Activated T-cell treated with anti-CD3 and anti-CD28 coated beads, Interleukin-2, amount 50 U/mL, for 24 hours (primary cell): Measurements from ENCODE around the gene KCNJ15.
A peak's percentile ranks its signal among the peaks of the same experiment; 100 is the strongest.
"Not testable (repeated sequence)": the region's sequence is repeated elsewhere in the genome, so short reads cannot be mapped to it uniquely, and the experiment has no call there.

Experiments used
- DNase-seq: peaks from one replicate; pipeline ENCODE4 v3.0.0-alpha.2; 2020
- H3K27ac Mint-ChIP-seq: 2 replicates; pipeline ENCODE4 v1.8.0; 2020; ENCODE audit warnings: mild to moderate bottlenecking, mixed read lengths
- H3K27me3 Mint-ChIP-seq: 2 replicates; pipeline ENCODE4 v1.8.0; 2020; ENCODE audit warnings: mixed read lengths
- H3K36me3 Mint-ChIP-seq: 2 replicates; pipeline ENCODE4 v1.8.0; 2020; ENCODE audit warnings: low read depth, mixed read lengths
- H3K4me1 Mint-ChIP-seq: 2 replicates; pipeline ENCODE4 v1.8.0; 2020; ENCODE audit warnings: low read depth, mixed read lengths
- H3K4me3 Mint-ChIP-seq: 2 replicates; pipeline ENCODE4 v1.8.0; 2020; ENCODE audit warnings: mild to moderate bottlenecking, moderate library complexity, mixed read lengths
- H3K9me3 Mint-ChIP-seq: 2 replicates; pipeline ENCODE4 v1.8.0; 2020; ENCODE audit warnings: mixed read lengths

Gene KCNJ15

GRCh38 chr21:38256599-38257302, at the start of gene KCNJ15:
TSS of gene KCNJ15 (plus strand) at chr21:38256991. CDS start at chr21:38299262, 42,271 bp downstream.
- no peaks in the 10 kb centered on the region for H3K36me3 Mint-ChIP-seq
- peaks cover 1% of the 10 kb centered on the region for H3K4me1 Mint-ChIP-seq
- no peaks in the 10 kb centered on the region for H3K9me3 Mint-ChIP-seq
- no peak within 1 kb of the TSS for H3K27ac Mint-ChIP-seq
- peaks cover 28% of the 10 kb centered on the region for H3K27me3 Mint-ChIP-seq
- no peak for DNase-seq
- H3K4me3 Mint-ChIP-seq = no peak within 1 kb of the TSS

- Mint-ChIP-seq H3K4me1 (peaks cover 3% of the 10 kb centered on the region), H3K36me3 (no peaks in the 10 kb centered on the region), H3K9me3 (no peaks in the 10 kb centered on the region), H3K27me3 (peaks cover 63% of the 10 kb centered on the region), H3K27ac (no peak overlapping the region), H3K4me3 (no peak overlapping the region)
- no peak for DNase-seq
Measured at GRCh38 chr21:38208118-38208517, 48.7 kb upstream of the KCNJ15 start.

- no peak for DNase-seq
- peaks cover 3% of the 10 kb centered on the region for H3K4me1 Mint-ChIP-seq
- peaks cover 47% of the 10 kb centered on the region for H3K27me3 Mint-ChIP-seq
- H3K4me3 Mint-ChIP-seq = no peak overlapping the region
- H3K9me3 Mint-ChIP-seq = no peaks in the 10 kb centered on the region
- H3K27ac Mint-ChIP-seq = no peak overlapping the region
- no peaks in the 10 kb centered on the region for H3K36me3 Mint-ChIP-seq
Measured at GRCh38 chr21:38211321-38211720, 45.5 kb upstream of the KCNJ15 start.

GRCh38 chr21:38212706-38213105, 44.1 kb upstream of the KCNJ15 start:
- Mint-ChIP-seq H3K27ac (no peak overlapping the region), H3K27me3 (peaks cover 38% of the 10 kb centered on the region), H3K4me3 (no peak overlapping the region), H3K9me3 (no peaks in the 10 kb centered on the region), H3K4me1 (peaks cover 3% of the 10 kb centered on the region), H3K36me3 (no peaks in the 10 kb centered on the region)
- DNase-seq = no peak

GRCh38 chr21:38219049-38219628, 37.7 kb upstream of the KCNJ15 start:
- peak; percentile 47 for DNase-seq
- Mint-ChIP-seq H3K4me3 (no peak overlapping the region), H3K27ac (no peak overlapping the region), H3K9me3 (peaks cover 18% of the 10 kb centered on the region), H3K36me3 (no peaks in the 10 kb centered on the region), H3K27me3 (no peaks in the 10 kb centered on the region), H3K4me1 (peaks cover 10% of the 10 kb centered on the region)

- H3K27ac Mint-ChIP-seq = no peak overlapping the region
- H3K27me3 Mint-ChIP-seq = no peaks in the 10 kb centered on the region
Measured at GRCh38 chr21:38220270-38220737, 36.5 kb upstream of the KCNJ15 start.

GRCh38 chr21:38221594-38221993, 35.2 kb upstream of the KCNJ15 start:
- Mint-ChIP-seq H3K27ac (no peak overlapping the region), H3K4me1 (peaks cover 10% of the 10 kb centered on the region), H3K4me3 (no peak overlapping the region), H3K9me3 (peaks cover 36% of the 10 kb centered on the region), H3K27me3 (no peaks in the 10 kb centered on the region), H3K36me3 (no peaks in the 10 kb centered on the region)
- no peak for DNase-seq

More at GRCh38 chr21:38220270-38220737, 36.5 kb upstream of the KCNJ15 start:
- H3K4me3 Mint-ChIP-seq = no peak overlapping the region
- peaks cover 26% of the 10 kb centered on the region for H3K9me3 Mint-ChIP-seq
- DNase-seq = no peak
- H3K4me1 Mint-ChIP-seq = peaks cover 10% of the 10 kb centered on the region
- no peaks in the 10 kb centered on the region for H3K36me3 Mint-ChIP-seq

- peaks cover 58% of the 10 kb centered on the region for H3K9me3 Mint-ChIP-seq
- no peak overlapping the region for H3K4me3 Mint-ChIP-seq
- H3K27ac Mint-ChIP-seq = no peak overlapping the region
- H3K27me3 Mint-ChIP-seq = no peaks in the 10 kb centered on the region
- no peak for DNase-seq
- no peaks in the 10 kb centered on the region for H3K36me3 Mint-ChIP-seq
- peaks cover 9% of the 10 kb centered on the region for H3K4me1 Mint-ChIP-seq
Measured at GRCh38 chr21:38223893-38224540, 32.8 kb upstream of the KCNJ15 start.

GRCh38 chr21:38227401-38227800, 29.4 kb upstream of the KCNJ15 start:
- Mint-ChIP-seq H3K9me3 (peaks cover 75% of the 10 kb centered on the region), H3K36me3 (no peaks in the 10 kb centered on the region), H3K27me3 (no peaks in the 10 kb centered on the region), H3K4me1 (no peaks in the 10 kb centered on the region), H3K4me3 (no peak overlapping the region), H3K27ac (no peak overlapping the region)
- no peak for DNase-seq

GRCh38 chr21:38228115-38228514, 28.7 kb upstream of the KCNJ15 start:
- Mint-ChIP-seq H3K4me1 (no peaks in the 10 kb centered on the region), H3K36me3 (no peaks in the 10 kb centered on the region), H3K27ac (no peak overlapping the region), H3K9me3 (peaks cover 72% of the 10 kb centered on the region), H3K27me3 (no peaks in the 10 kb centered on the region), H3K4me3 (no peak overlapping the region)
- DNase-seq = no peak

GRCh38 chr21:38228537-38228936, 28.3 kb upstream of the KCNJ15 start:
- Mint-ChIP-seq H3K4me1 (no peaks in the 10 kb centered on the region), H3K27me3 (no peaks in the 10 kb centered on the region), H3K27ac (no peak overlapping the region), H3K4me3 (no peak overlapping the region), H3K9me3 (peaks cover 71% of the 10 kb centered on the region), H3K36me3 (no peaks in the 10 kb centered on the region)
- DNase-seq = no peak

- H3K9me3 Mint-ChIP-seq = peaks cover 64% of the 10 kb centered on the region
- no peak for DNase-seq
- H3K4me3 Mint-ChIP-seq = no peak overlapping the region
- no peak overlapping the region for H3K27ac Mint-ChIP-seq
- no peaks in the 10 kb centered on the region for H3K4me1 Mint-ChIP-seq
- H3K36me3 Mint-ChIP-seq = no peaks in the 10 kb centered on the region
- H3K27me3 Mint-ChIP-seq = no peaks in the 10 kb centered on the region
Measured at GRCh38 chr21:38229260-38229877, 27.4 kb upstream of the KCNJ15 start.

GRCh38 chr21:38234395-38235142, 22.2 kb upstream of the KCNJ15 start:
- H3K36me3 Mint-ChIP-seq = no peaks in the 10 kb centered on the region
- no peak overlapping the region for H3K4me3 Mint-ChIP-seq
- H3K4me1 Mint-ChIP-seq = no peaks in the 10 kb centered on the region
- H3K9me3 Mint-ChIP-seq = peaks cover 20% of the 10 kb centered on the region
- no peak overlapping the region for H3K27ac Mint-ChIP-seq
- DNase-seq = no peak
- H3K27me3 Mint-ChIP-seq = peaks cover 3% of the 10 kb centered on the region

- not testable (repeated sequence) for H3K27me3 Mint-ChIP-seq, H3K27ac Mint-ChIP-seq, H3K4me3 Mint-ChIP-seq, DNase-seq, H3K4me1 Mint-ChIP-seq, H3K36me3 Mint-ChIP-seq
- H3K9me3 Mint-ChIP-seq = peaks cover 17% of the 10 kb centered on the region
Measured at GRCh38 chr21:38235251-38235650, 21.5 kb upstream of the KCNJ15 start.
